Measurements from ENCODE around the gene PDE6D.
"Not testable (repeated sequence)": the region's sequence is repeated elsewhere in the genome, so short reads cannot be mapped to it uniquely, and the experiment has no call there.

Gene PDE6D

DNA sequence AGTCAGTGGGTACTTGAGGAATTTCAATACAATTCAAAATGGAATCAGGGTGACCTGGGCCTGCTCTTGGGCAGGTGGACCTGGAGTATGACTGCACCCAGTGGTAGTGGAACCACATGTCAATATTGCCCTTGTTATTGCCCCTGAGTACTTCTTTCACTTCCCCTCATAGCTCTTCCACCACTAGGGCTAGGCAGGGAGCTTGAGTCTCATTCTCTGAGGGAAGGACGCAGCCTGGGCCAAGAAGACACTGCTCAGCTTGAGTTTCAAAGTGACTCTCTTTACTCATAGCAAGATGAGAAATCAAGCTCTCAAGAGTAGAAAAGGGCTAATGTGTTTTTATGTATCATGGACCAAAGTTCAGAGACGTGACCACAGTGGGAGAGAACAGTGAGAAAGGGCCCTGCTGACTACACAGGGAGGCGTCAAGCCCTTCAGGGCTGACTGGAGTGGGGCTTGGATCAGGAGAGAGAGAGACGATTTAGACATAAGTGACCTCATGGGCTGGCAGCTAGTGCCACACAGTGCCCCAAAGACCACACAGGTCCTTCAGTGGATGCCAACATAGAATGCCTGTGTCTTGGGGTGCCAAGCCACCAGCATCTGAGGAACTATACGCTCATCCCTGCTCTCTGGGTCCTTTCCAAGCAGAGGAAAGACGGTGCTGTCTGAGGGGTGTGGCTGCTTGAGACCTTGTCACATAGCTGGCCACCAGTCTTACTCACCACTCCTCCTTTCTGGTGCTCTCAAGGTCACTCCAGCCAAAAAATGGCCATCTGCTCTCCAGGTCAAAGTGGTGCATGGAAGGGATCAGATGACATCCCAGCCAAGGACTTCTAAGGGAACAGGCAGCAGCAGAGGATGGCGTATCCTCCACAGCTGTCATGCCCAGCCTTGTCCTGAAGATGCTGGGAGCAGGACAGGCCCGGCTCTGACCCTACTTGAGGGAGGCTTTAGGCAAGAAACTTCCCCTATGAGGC lies 59.8 kb downstream of the PDE6D start:
- no peak for DNase-seq (ENCODE audit: low read depth in 1 of 2, low spot score in 1 of 2)

DNA sequence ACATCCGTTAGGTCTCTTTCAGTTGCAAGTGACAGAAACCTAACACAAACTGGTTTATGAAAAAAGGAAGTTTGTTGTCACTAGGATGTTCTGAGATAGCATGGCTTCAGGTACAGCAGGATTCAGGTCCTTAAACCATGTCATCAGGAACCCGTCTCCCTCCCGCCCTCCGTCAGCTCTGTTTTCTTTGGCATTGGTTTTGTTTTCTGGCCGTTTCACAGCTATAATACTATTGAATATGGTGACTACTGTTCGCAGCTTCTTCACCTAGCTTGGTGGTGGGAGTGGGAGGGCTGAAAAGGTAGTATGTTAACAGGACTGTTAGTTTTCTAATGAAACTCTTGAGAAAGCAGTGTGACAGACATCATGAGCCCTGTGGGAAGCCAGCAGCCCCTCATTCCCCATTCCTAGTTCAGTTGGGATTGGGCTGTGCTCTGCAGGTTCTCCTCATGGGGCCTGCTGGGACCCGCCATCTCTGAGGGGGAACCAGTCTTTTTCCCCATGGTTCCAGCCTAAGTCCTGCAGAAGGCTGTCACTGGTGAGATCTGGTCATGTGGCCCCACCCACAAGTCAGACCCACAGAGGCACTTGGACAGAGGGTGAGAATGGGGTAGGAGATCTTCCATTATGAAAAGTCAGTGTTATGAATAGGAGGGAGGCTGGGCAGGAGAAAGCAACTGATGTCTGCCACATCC lies 60.6 kb downstream of the PDE6D start:
- no peak for DNase-seq (ENCODE audit: low read depth in 1 of 2, low spot score in 1 of 2)

DNA sequence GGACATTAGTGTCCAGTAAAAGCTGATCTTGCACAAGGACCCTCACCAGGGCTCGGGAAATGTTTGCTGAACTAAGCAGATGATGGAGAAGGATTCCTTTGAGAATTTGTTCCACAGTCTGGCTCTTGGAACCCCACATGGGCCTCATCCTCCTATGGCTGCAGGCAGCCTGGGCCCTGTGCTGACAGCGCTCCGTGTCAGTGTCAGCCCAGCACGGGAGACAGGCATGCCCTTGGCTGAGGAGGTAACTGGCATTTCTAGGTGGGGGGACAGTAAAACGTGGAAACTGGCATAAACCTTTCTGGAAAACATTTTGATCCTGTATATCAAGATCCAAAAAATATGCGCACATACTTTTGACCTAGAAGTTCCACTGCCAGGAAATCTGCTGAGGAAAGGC lies 62.3 kb downstream of the PDE6D start:
- no peak for DNase-seq (ENCODE audit: low read depth in 1 of 2, low spot score in 1 of 2)

DNA sequence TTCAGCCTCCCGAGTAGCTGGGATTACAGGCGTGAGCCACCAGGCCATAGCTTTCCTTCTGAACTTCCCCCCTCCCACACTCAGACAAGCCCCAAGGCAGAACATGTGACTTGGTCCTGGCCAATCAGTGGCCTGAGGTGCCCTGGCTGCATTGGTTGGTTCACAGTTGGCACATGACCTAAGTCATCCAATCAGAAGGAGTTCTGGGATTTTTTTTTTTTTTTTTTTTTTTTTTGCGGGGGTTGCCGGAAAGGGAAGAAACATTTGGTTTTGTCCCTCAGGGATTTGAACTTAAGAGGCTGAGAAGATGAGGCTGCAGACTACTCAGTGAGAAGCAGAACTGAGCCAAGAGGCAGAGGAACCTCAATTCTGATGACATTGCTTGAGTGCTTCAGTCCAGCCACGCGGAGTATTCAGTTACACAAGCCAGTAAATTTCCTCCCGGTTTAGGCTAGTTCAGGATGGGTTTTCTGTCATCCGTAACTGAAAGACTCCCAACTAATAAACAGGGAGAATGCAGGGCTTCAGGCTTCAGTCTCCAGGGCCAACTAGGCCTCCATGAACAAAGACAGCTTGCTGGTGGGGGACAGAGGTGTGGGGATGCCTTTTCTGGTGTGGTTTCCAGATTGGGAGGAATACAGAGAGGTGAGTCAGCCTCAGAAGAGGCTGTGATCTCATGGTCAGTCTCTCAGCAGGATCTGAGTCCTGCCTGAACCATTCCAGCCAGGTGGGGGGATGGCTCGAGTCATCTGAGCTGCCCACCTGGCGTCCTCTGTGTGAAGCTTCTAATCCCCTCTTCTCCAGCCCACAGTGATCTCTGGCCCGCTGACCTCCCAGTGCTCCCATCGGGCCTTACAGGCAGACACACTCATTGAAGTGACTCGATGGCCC lies 63.6 kb downstream of the PDE6D start:
- DNase-seq (ENCODE audit: low read depth in 1 of 2, low spot score in 1 of 2) = no peak

DNA sequence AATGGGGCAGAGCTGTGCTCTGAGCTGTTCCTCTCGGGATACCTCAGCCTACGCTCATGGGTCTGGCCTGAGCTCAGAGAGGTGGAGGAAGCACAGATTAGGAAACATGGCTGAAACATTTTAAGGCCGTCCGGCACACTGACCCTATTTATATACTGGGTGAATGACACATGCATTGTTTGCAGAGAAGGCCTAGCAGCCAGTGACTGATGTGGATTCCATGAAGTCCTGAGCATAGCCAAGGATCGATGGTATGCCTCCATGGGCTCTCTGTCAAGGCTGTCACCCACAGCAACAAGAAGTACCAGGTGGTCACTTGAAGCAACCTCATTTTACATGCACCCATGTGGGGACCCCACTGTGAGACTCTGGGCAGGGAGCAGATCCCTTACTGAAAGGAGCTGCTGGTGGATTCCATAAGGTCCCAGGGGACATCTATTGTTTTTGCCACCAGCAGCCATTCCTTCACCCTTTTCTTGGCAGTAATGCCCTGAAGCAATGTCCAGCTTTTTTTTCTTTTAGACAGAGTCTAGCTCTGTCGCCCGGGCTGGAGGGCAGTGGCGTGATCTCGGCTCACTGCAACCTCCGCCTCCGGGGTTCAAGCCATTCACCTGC lies 64.3 kb downstream of the PDE6D start:
- no peak for DNase-seq (ENCODE audit: low read depth in 1 of 2, low spot score in 1 of 2)

DNA sequence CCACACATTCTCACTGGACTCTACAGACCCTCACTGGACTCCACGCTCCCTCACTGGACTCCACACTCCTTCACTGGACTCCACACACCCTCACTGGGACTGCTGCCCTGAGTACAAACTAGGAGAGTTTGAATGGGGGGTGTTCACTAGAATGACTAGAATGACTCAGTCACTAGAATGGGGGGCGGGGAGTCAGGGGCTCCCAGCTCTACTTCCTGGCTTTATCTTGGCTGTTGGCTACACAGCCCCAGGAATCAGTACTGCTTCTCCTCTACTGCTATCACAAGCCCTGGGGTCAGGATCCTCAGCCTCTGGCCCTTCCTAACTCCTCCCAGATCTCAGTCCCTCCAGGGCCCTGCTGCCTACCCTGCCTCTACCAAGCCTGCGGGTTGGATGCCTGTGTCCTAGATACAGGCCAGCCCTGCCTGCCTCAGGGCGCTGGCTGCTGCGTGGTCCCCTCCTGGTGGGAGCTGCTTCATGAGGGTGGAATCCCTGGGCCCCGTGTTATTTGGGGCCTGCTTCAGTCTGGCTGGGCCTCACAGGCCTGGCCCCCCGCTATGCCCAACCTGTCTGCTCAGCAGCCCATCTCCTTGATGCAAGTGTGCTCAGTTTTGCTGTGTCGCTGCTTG lies 65.0 kb downstream of the PDE6D start:
- DNase-seq (ENCODE audit: low read depth in 1 of 2, low spot score in 1 of 2) = no peak

GRCh38 chr2:231715499-231715837 lies 65.6 kb downstream of the PDE6D start:
- DNase-seq (ENCODE audit: low read depth in 1 of 2, low spot score in 1 of 2) = no peak

DNA sequence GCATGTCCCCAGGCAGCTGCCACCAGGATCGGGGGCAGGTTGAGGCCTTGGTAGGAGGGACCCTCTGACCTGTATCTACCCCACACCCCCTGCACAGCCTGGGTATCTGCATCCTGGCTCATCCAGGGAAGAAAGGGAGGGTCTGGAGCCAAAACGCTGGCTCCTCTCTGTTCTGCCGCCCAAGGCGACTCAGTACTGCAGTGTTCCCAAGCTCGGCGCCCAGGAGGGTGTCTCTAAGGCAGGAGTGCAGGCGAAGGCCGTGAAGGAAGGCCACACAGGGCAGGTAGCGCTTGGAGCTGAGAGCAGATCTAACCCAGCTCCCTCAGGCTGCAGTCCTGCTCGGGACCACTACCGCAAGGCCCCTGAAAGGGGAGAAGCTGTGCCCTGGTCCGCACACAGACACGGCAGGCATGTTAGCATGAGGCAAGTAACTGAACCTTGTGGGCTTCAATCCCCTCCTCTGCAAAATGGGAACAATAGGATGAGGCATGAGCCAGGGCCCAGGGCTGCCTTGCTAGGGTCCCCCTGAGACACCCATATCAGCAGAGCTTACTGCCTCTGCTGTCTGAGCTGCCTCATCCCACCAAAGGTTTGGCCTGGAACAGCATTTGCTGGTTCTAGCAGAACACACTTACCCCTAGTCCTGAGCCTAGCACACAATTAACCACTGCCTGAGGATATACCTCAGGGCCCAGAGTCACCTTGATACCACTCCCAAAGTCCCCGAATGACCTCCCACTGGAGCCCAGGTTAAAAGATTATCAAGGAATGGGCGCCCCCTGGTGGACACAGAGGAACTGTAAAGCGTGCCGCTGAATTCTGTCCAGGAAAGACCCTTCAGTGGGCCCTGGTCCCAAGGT lies 66.2 kb downstream of the PDE6D start:
- peak; percentile 56 to 69 for DNase-seq (ENCODE audit: low read depth in 1 of 2, low spot score in 1 of 2)

- DNase-seq (ENCODE audit: low read depth in 1 of 2, low spot score in 1 of 2) = peak; percentile 82 to 87
These were observed 67.1 kb downstream of the PDE6D start for GRCh38 chr2:231713730-231714638.

- DNase-seq (ENCODE audit: low read depth in 1 of 2, low spot score in 1 of 2) = not testable (repeated sequence)
These were observed 67.7 kb downstream of the PDE6D start for GRCh38 chr2:231713406-231713729.

DNA sequence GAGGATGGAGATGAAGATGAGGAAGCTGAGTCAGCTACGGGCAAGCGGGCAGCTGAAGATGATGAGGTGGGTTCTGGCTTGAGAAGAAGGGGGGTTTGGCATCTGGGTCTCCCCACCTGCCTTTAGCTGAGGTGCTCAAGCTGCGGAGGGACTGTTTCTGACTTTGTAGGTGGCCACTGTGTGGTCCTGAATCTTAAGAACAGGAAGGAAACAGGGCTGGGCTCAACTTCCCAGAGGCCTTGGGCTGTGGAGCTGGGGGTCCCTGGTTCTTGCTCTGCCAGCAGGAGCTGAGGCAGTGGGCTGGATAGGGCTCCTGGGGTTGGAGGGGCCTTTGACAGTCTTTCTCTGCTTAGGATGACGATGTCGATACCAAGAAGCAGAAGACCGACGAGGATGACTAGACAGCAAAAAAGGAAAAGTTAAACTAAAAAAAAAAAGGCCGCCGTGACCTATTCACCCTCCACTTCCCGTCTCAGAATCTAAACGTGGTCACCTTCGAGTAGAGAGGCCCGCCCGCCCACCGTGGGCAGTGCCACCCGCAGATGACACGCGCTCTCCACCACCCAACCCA lies 68.5 kb downstream of the PDE6D start:
- DNase-seq (ENCODE audit: low read depth in 1 of 2, low spot score in 1 of 2) = peak in 1 of 2 donors; percentile 36

GRCh38 chr2:231711677-231712450 lies 69.2 kb downstream of the PDE6D start:
- DNase-seq (ENCODE audit: low read depth in 1 of 2, low spot score in 1 of 2) = peak in 1 of 2 donors; percentile 13

DNA sequence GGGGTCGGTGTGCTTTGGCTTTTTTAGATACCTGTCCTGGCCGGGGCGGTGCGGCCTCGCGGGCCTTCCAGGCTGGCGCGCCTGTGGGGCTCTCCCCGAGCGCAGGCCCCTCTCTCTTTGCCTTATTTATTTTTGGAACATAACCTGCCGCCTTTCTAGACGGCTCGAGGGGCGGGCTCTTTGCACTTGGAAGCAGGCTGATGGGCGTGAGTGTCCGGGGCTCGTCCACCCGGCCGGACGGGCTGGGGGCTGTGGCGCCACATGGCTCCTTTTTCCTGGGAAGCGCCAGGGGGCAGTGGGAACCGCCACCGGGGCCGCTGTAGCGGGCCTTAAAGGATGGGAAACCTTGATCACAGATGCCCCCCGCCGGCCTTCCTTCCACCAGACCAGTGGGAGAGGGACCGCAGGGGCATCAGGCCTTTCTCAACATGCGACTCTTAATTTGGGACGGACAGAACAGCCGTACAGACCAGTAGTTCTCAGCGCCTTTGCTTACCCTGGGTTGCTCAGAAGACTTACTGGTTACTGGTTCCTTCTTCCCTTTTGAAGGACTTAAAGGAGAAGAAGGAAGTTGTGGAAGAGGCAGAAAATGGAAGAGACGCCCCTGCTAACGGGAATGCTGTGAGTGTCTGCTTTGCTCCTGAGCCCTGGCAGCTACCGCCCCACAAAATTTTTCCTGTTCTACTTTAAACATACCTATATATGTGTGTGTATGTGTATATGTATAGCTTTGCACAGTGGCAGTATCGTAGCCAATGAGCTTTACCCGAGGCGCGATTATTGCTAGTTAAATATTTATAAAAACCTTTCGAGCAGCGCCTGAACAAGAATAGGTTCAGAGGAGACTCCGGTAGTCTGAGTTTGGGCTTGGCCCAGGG lies 70.0 kb downstream of the PDE6D start:
- DNase-seq (ENCODE audit: low read depth in 1 of 2, low spot score in 1 of 2) = no peak

GRCh38 chr2:231709981-231710798 lies 70.9 kb downstream of the PDE6D start:
- peak; percentile 82 to 84 for DNase-seq (ENCODE audit: low read depth in 1 of 2, low spot score in 1 of 2)

- DNase-seq (ENCODE audit: low read depth in 1 of 2, low spot score in 1 of 2) = peak; percentile 19 to 26
These were observed 71.5 kb downstream of the PDE6D start for GRCh38 chr2:231709636-231709980.

Measured in stimulated activated CD4-positive, alpha-beta T cell treated with anti-CD3 and anti-CD28 coated beads, Interleukin-15, amount 100 ng/mL, for 1 hour (primary cell).